ENCODE data around the gene ITM2C.

DNA sequence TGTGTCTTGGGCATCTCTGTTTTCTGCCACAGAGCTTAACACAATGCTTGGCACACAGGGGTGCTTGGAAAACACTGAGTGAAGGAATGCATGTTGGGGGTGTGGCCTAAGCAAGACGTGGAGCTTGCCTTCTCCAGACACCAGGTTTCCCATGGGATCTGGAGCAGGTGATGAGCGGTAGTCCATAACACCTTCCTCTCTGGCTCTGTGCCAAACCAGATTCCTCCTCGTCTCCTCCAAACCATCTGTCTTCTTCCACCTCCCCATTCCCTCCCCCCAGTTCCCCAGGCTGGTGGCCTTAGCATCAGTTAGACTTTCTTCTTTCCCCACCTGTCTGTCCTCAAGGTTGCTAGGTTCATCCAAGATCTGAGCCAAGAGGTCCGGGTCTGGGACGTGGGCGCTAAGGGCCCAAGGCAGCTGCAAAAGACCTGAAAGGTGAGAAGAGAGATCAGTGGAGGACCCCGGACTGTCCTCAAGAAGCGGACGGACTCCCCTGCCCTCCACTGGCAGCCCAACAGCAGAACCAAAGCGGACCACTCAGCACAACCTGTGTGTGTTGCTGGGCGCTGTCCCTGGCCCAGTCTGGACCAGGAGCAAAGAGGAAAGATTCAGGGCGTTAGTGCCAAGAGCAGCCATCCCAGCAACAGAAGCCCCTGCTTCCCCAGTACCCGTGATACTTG lies 1.2 kb upstream of the ITM2C start:
- no peak for TF ChIP-seq POLR2AphosphoS5 (IDR thresholded peaks at IDR 0.05; ENCODE audit: low read depth, low read length)
- TF ChIP-seq, protein P1, sequence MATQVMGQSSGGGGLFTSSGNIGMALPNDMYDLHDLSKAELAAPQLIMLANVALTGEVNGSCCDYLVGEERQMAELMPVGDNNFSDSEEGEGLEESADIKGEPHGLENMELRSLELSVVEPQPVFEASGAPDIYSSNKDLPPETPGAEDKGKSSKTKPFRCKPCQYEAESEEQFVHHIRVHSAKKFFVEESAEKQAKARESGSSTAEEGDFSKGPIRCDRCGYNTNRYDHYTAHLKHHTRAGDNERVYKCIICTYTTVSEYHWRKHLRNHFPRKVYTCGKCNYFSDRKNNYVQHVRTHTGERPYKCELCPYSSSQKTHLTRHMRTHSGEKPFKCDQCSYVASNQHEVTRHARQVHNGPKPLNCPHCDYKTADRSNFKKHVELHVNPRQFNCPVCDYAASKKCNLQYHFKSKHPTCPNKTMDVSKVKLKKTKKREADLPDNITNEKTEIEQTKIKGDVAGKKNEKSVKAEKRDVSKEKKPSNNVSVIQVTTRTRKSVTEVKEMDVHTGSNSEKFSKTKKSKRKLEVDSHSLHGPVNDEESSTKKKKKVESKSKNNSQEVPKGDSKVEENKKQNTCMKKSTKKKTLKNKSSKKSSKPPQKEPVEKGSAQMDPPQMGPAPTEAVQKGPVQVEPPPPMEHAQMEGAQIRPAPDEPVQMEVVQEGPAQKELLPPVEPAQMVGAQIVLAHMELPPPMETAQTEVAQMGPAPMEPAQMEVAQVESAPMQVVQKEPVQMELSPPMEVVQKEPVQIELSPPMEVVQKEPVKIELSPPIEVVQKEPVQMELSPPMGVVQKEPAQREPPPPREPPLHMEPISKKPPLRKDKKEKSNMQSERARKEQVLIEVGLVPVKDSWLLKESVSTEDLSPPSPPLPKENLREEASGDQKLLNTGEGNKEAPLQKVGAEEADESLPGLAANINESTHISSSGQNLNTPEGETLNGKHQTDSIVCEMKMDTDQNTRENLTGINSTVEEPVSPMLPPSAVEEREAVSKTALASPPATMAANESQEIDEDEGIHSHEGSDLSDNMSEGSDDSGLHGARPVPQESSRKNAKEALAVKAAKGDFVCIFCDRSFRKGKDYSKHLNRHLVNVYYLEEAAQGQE (IDR thresholded peaks at IDR 0.05; ENCODE audit: insufficient read depth in 1 of 2, low read depth in 2 of 2, low read length in 2 of 2) = no peak

Data from PFSK-1 (cell line).